Breast epithelium (tissue), 4 donors: ENCODE measurements around the gene DEFB131A. TPM values are rescaled to one million over a fixed set of nuclear protein-coding genes. Genes with fewer than 3 reads are reported as not detected.
"Not testable (repeated sequence)": the region's sequence is repeated elsewhere in the genome, so short reads cannot be mapped to it uniquely, and the experiment has no call there.

Experiments
- DNase-seq, 2 donors: peaks; one replicate each; pipeline ENCODE4 v3.0.0-alpha.2; 2019; ENCODE audit warnings: low spot score in 2 of 2
- H3K27ac ChIP-seq, 2 donors: fragments of 200-600 bp; sonication (generic) in 1 of 2; one replicate each; pipeline ENCODE4 v1.5.1; 2016 to 2019; ENCODE audit warnings: mild to moderate bottlenecking in 1 of 2
- H3K27me3 ChIP-seq, 2 donors: fragments of 200-600 bp; sonication (generic) in 1 of 2; one replicate each; pipeline versions ENCODE4 v1.5.1 to v1.6.0; 2017 to 2019; ENCODE audit warnings: control low read depth in 1 of 2, mild to moderate bottlenecking in 1 of 2
- H3K36me3 ChIP-seq: fragments of 200-600 bp; one replicate; pipeline ENCODE4 v1.5.1; 2019
- H3K4me1 ChIP-seq, 2 donors: fragments of 200-600 bp; sonication (generic); one replicate each; pipeline ENCODE4 v1.5.1; 2016 to 2019; ENCODE audit warnings: control low read depth in 1 of 2
- H3K4me3 ChIP-seq, 3 donors: fragments of 200-600 bp; sonication (generic); 1 replicate in 2 of 3; 2 replicates in 1 of 3; pipeline ENCODE4 v1.5.1; 2016 to 2019; ENCODE audit warnings: mild to moderate bottlenecking in 3 of 3, moderate library complexity in 2 of 3
- H3K9me3 ChIP-seq, 2 donors: fragments of 200-600 bp; sonication (generic) in 1 of 2; one replicate each; pipeline ENCODE4 v1.5.1; 2016 to 2019; ENCODE audit warnings: control low read depth in 1 of 2
- POLR2A ChIP-seq: fragments of 450-650 bp; IDR thresholded peaks from one replicate; pipeline ENCODE4 v1.6.1; 2016; ENCODE audit warnings: antibody characterized with exemption, mild to moderate bottlenecking, moderate library complexity
- POLR2AphosphoS5 ChIP-seq, 3 donors: sonication (generic); formaldehyde crosslinking; IDR thresholded peaks; one replicate each; pipeline ENCODE4 v1.6.1; 2017; ENCODE audit warnings: antibody characterized with exemption in 3 of 3
- intact Hi-C: fragments of 100-400 bp; cut with DNase I; formaldehyde crosslinking; loops from one replicate; pipeline ENCODE4 v1.15.1; 2023; ENCODE audit warnings: low total_unique reads
- total RNA-seq, 3 donors: library from RNA; depleted of rRNA; stranded (reverse); fragments of >200 nt; gene quantifications; one replicate each; pipeline ENCODE4 v1.1.0, GENCODE V29; 2016
- TF ChIP-seq, protein P1 (sequence below), 3 donors: fragments of 450-650 bp; IDR thresholded peaks; one replicate each; pipeline ENCODE4 v1.5.1; 2016 to 2017; ENCODE audit warnings: antibody characterized with exemption in 3 of 3, mild to moderate bottlenecking in 3 of 3, moderate library complexity in 3 of 3

The DEFB131A gene, protein sequence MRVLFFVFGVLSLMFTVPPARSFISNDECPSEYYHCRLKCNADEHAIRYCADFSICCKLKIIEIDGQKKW
- not detected for total RNA-seq

DNA sequence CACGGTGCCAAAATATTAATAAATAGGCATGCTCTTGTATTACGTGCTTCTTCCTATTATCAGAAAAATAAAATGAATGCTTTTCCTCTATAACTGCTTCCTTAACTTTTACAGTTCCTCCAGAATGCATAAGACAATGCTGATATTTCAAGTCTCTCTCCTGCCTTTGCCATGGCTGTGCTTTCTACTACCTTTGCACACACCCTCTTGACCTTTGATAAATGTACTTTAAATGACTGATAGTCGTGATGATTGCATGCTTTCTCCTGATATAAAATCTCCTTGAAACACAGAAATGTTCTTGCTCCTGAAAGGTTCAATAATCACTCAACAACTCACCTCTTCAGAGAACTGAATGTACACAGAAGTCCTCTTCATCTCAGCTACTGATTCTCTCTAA lies at the start of gene DEFB131A:
Gene DEFB131A (plus strand): TSS at position 301 of the 400 bp plus-strand sequence. CDS start 120 bp downstream, outside the sequence.
- intact Hi-C loops, H3K4me1 ChIP-seq, H3K27me3 ChIP-seq, H3K36me3 ChIP-seq, H3K9me3 ChIP-seq, DNase-seq, H3K4me3 ChIP-seq, H3K27ac ChIP-seq: not testable (repeated sequence)

GRCh38 chr4:9405774-9406173 lies 38.4 kb upstream of the DEFB131A start:
- H3K27ac ChIP-seq, H3K9me3 ChIP-seq, H3K36me3 ChIP-seq, DNase-seq, H3K27me3 ChIP-seq, H3K4me3 ChIP-seq, intact Hi-C loops, H3K4me1 ChIP-seq: not testable (repeated sequence)

DNA sequence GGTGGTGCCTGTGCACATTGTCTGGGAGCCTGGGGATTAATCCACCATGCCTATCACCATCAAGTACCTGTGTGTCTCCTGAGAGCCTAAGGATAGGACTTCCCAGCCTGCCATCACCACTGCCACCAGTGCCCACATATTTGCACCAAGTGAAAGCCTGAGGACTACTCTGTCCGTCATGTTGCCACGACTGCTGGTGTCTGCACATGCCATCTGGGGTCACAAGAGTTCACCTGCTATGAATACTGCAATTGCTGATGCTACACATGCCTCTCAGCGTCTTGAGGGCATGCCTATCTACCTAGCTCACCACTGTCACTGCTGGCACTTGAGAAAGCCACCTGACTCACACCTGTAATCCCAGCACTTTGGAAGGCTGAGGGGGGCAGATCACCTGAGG lies 37.7 kb upstream of the DEFB131A start:
- H3K4me1 ChIP-seq, H3K27ac ChIP-seq, H3K36me3 ChIP-seq, H3K9me3 ChIP-seq, H3K4me3 ChIP-seq, intact Hi-C loops, H3K27me3 ChIP-seq, DNase-seq: not testable (repeated sequence)

- no peak overlapping the region for H3K27ac ChIP-seq
- no peaks in the 10 kb centered on the region for H3K36me3 ChIP-seq
- TF ChIP-seq POLR2AphosphoS5 (IDR thresholded peaks at IDR 0.05) (no peak), POLR2A (no peak)
- TF ChIP-seq, protein P1, sequence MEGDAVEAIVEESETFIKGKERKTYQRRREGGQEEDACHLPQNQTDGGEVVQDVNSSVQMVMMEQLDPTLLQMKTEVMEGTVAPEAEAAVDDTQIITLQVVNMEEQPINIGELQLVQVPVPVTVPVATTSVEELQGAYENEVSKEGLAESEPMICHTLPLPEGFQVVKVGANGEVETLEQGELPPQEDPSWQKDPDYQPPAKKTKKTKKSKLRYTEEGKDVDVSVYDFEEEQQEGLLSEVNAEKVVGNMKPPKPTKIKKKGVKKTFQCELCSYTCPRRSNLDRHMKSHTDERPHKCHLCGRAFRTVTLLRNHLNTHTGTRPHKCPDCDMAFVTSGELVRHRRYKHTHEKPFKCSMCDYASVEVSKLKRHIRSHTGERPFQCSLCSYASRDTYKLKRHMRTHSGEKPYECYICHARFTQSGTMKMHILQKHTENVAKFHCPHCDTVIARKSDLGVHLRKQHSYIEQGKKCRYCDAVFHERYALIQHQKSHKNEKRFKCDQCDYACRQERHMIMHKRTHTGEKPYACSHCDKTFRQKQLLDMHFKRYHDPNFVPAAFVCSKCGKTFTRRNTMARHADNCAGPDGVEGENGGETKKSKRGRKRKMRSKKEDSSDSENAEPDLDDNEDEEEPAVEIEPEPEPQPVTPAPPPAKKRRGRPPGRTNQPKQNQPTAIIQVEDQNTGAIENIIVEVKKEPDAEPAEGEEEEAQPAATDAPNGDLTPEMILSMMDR (IDR thresholded peaks at IDR 0.05) = no peak
- no peak for DNase-seq
- H3K4me1 ChIP-seq = no peaks in the 10 kb centered on the region
- no peaks in the 10 kb centered on the region for H3K27me3 ChIP-seq
- no peaks in the 10 kb centered on the region for H3K9me3 ChIP-seq
- no peak overlapping the region for H3K4me3 ChIP-seq
- intact Hi-C loops = no loop called here
Measured at GRCh38 chr4:9409793-9410192, 34.4 kb upstream of the DEFB131A start.

DNA sequence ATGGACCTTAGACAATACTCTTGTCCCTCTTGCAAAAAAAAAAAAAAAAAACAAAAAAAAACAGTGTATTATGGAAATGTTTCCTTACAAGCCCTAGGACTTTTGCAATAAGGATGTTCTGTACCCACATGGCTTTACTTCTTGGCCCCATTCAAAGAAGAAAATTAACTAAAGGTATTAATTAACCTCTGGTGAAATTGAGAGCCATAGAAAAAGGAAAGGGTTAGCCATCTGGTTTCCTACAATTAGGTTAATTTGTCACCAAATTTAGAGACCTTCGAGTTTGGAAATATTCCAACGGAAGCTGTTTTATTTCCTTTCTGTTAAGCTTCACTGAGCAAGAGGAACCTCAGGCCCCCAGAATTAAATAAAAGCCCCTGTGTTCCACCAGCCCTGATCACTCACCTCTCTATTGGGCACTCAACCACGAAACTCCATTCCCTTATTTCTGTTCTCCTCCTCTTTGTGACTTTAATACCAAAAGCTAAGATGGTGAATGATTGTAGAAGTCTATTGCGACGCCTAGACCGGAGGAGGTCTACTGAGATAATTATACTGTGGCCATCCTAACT lies 22.2 kb upstream of the DEFB131A start:
- intact Hi-C loops = not testable (repeated sequence)

GRCh38 chr4:9425916-9426315 lies 18.3 kb upstream of the DEFB131A start:
- H3K27me3 ChIP-seq, H3K27ac ChIP-seq, DNase-seq, H3K36me3 ChIP-seq, intact Hi-C loops, H3K4me3 ChIP-seq, H3K9me3 ChIP-seq, H3K4me1 ChIP-seq: not testable (repeated sequence)

More for the DNA sequence above, 22.2 kb upstream of the DEFB131A start:
- H3K27ac ChIP-seq, DNase-seq, H3K36me3 ChIP-seq, H3K9me3 ChIP-seq, H3K4me3 ChIP-seq, H3K4me1 ChIP-seq, H3K27me3 ChIP-seq: not testable (repeated sequence)

DNA sequence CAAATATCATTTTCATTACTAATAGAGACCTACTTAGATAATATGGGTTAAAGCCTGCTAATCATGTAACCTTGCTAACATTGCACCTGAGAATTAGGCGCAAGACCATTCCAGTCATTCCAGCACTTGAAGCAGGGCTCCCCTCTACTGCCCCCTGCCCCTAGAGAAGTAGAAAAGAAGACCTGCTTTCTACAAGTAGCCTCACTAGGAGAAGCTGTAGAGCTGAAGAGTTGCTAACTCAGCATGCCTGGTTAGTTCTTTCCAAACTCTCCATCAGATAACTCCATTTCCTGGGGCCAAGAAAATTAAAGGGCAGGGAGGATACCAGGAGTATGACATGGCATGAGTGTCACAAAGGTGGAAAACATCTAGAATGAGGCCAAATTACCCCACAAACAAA lies 14.2 kb upstream of the DEFB131A start:
- intact Hi-C loops, H3K27ac ChIP-seq, H3K36me3 ChIP-seq, H3K27me3 ChIP-seq, DNase-seq, H3K4me3 ChIP-seq, H3K9me3 ChIP-seq, H3K4me1 ChIP-seq: not testable (repeated sequence)

GRCh38 chr4:9433320-9433719 lies 10.9 kb upstream of the DEFB131A start:
- H3K36me3 ChIP-seq, H3K27me3 ChIP-seq, H3K9me3 ChIP-seq, H3K27ac ChIP-seq, H3K4me1 ChIP-seq, DNase-seq, intact Hi-C loops, H3K4me3 ChIP-seq: not testable (repeated sequence)

DNA sequence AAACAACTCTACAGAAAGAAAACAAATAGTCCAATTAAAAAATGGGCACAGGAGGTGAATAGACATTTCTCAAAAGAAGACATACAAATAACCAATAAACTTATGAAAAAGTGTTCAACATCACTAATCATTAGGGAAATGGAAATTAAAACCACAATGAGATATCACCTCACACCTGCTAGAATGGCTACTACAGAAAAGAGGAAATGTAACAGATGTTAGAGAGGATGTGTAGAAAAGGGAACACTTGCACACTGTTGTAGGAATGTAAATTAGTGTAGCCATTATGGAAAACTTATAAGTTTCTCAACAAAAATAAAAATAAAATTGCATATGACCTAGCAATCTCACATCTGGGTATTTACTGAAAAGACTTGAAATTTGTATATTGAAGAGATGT lies 7.5 kb upstream of the DEFB131A start:
- intact Hi-C loops, H3K4me1 ChIP-seq, H3K27ac ChIP-seq, H3K4me3 ChIP-seq, DNase-seq, H3K27me3 ChIP-seq, H3K9me3 ChIP-seq, H3K36me3 ChIP-seq: not testable (repeated sequence)

- H3K9me3 ChIP-seq, intact Hi-C loops, H3K27ac ChIP-seq, DNase-seq, H3K27me3 ChIP-seq, H3K4me3 ChIP-seq, H3K4me1 ChIP-seq, H3K36me3 ChIP-seq: not testable (repeated sequence)
Measured at GRCh38 chr4:9442355-9442754, 1.9 kb upstream of the DEFB131A start.

DNA sequence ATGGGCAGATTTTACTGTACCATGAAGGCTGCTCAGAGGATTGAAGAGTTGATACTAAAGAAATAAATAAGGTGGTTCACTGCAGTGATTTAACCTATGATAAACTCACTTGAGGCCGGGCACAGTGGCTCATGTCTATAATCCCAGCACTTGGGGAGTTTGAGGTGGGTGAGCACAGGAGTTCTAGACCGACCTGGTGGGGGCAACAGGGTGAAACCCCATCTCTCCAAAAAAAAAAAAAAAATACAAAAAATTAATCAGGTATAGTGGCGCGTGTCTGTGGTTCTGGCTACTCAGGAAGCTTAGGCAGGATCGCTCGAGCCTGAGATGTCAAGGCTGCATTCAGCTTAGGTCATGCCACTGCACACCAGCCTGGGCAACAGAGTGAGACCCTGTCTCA lies 467 bp downstream of the DEFB131A start:
- H3K4me1 ChIP-seq, H3K27ac ChIP-seq, H3K9me3 ChIP-seq, H3K4me3 ChIP-seq, H3K27me3 ChIP-seq, intact Hi-C loops, H3K36me3 ChIP-seq, DNase-seq: not testable (repeated sequence)

DNA sequence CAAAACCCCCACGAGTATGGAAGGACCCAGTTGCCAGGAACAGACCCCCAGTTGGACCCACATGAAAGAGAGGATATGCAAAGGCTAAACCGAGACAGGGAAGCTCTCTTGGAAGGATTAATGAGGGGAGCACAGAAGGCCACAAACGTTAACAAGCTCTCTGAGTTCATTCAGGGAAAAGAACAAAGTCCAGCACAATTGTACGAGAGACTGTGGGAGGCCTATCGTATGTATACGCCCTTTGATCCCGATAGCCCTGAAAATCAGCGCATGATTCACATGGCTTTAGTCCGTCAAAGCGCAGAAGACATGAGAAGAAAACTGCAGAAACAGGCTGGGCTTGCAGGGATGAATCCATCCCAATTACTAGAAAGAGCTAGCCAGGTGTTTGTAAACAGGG lies 8.0 kb downstream of the DEFB131A start:
- DNase-seq, H3K27ac ChIP-seq, H3K4me1 ChIP-seq, H3K36me3 ChIP-seq, intact Hi-C loops, H3K27me3 ChIP-seq, H3K9me3 ChIP-seq, H3K4me3 ChIP-seq: not testable (repeated sequence)

DNA sequence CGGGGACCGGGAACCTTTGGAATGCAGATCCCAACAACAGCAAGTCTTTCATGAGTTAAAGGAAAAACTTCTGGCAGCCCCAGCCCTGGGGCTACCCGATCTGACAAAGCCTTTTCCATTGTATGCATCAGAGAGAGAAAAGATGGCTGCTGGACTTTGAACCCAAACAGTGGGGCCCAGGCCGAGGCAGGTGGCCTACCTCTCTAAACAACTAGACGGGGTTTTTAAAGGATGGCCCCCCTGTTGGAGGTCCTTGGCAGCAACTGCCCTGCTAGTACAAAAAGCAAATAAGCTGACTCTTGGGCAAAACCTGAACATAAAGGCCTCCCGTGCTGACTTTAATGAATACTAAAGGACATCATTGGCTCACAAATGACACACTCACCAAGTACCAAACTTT lies 10.1 kb downstream of the DEFB131A start:
- H3K4me3 ChIP-seq, DNase-seq, intact Hi-C loops, H3K27ac ChIP-seq, H3K4me1 ChIP-seq, H3K27me3 ChIP-seq, H3K36me3 ChIP-seq, H3K9me3 ChIP-seq: not testable (repeated sequence)
